DOHH2 (cell line): ENCODE data around the gene TDRD15.

Source experiments
- H3F3A ChIP-seq: fragments of 200-600 bp; sonication (generic), shearing (Covaris generic); 2 replicates; pipeline ENCODE4 v1.6.0; 2016; ENCODE audit warnings: antibody characterized with exemption, mild to moderate bottlenecking; ENCODE audit not compliant: control insufficient read depth, insufficient read depth
- H3K27ac ChIP-seq: fragments of 200-600 bp; sonication (generic); 2 replicates; pipeline ENCODE4 v1.5.1; 2014; ENCODE audit warnings: low read depth, mild to moderate bottlenecking, low read length, moderate library complexity
- H3K27me3 ChIP-seq: fragments of 200-600 bp; sonication (generic); 2 replicates; pipeline ENCODE4 v1.6.1; 2014; ENCODE audit warnings: mild to moderate bottlenecking, low read length, mixed read lengths; ENCODE audit not compliant: control insufficient read depth
- H3K36me3 ChIP-seq: fragments of 200-600 bp; sonication (generic); 2 replicates; pipeline ENCODE4 v1.6.1; 2014; ENCODE audit warnings: mild to moderate bottlenecking, low read length, moderate library complexity, mixed read lengths; ENCODE audit not compliant: control insufficient read depth
- H3K4me1 ChIP-seq: fragments of 200-600 bp; sonication (generic); 2 replicates; pipeline ENCODE4 v1.6.1; 2014; ENCODE audit warnings: mild to moderate bottlenecking, low read length, mixed read lengths; ENCODE audit not compliant: control insufficient read depth
- H3K4me2 ChIP-seq: fragments of 200-600 bp; sonication (generic); 2 replicates; pipeline ENCODE4 v1.6.0; 2014; ENCODE audit warnings: mild to moderate bottlenecking, low read length, moderate library complexity
- H3K4me3 ChIP-seq: fragments of 200-600 bp; sonication (generic); 2 replicates; pipeline ENCODE4 v1.5.1; 2014; ENCODE audit warnings: mild to moderate bottlenecking, low read length, mixed read lengths
- H3K79me2 ChIP-seq: fragments of 200-600 bp; sonication (generic); 2 replicates; pipeline ENCODE4 v1.6.1; 2014; ENCODE audit warnings: mild to moderate bottlenecking, low read length, mixed read lengths; ENCODE audit not compliant: control insufficient read depth
- H3K9me2 ChIP-seq: fragments of 200-600 bp; sonication (generic); replicated peaks from 2 replicates; pipeline ENCODE4 v1.6.1; 2014; ENCODE audit warnings: mild to moderate bottlenecking, low read length, mixed read lengths; ENCODE audit not compliant: control insufficient read depth
- H3K9me3 ChIP-seq: fragments of 200-600 bp; sonication (generic); 2 replicates; pipeline ENCODE4 v1.6.1; 2014; ENCODE audit warnings: antibody characterized with exemption, low read length, mixed read lengths; ENCODE audit not compliant: control insufficient read depth, insufficient read depth
- H4K20me1 ChIP-seq: fragments of 200-600 bp; sonication (generic); 2 replicates; pipeline ENCODE4 v1.6.0; 2014; ENCODE audit warnings: low read depth, mild to moderate bottlenecking, antibody characterized with exemption, low read length, moderate library complexity; ENCODE audit not compliant: control insufficient read depth, insufficient read depth
- CTCF ChIP-seq: fragments of 200-600 bp; sonication (generic); IDR thresholded peaks from one replicate; pipeline ENCODE4 v1.5.1; 2014; ENCODE audit warnings: antibody characterized with exemption, mild to moderate bottlenecking, low read depth, low read length; ENCODE audit not compliant: poor library complexity, severe bottlenecking
- EZH2phosphoT487 ChIP-seq: fragments of 200-600 bp; sonication (generic); IDR thresholded peaks from 2 replicates; pipeline ENCODE4 v1.6.1; 2017; ENCODE audit warnings: borderline replicate concordance, mild to moderate bottlenecking, antibody characterized with exemption, low read length, moderate library complexity, mixed read lengths

Gene TDRD15

GRCh38 chr2:21123473-21124393, at the start of gene TDRD15:
Gene TDRD15, plus strand, starts transcription at chr2:21123968. Its CDS starts 13,500 bp downstream, at chr2:21137468.
- H3K79me2 ChIP-seq: no peaks in the 10 kb centered on the region
- no peak within 1 kb of the TSS for H3K4me2 ChIP-seq
- no peak within 1 kb of the TSS for H3K27ac ChIP-seq
- no peaks in the 10 kb centered on the region for H3K36me3 ChIP-seq
- no peak for TF ChIP-seq EZH2phosphoT487
- no peak for TF ChIP-seq CTCF
- H3K9me2 ChIP-seq: no peaks in the 10 kb centered on the region
- H4K20me1 ChIP-seq: no peaks in the 10 kb centered on the region
- H3K4me3 ChIP-seq: no peak within 1 kb of the TSS
- H3K27me3 ChIP-seq: no peaks in the 10 kb centered on the region; the same call in 1 of the 2 replicates
- no peaks in the 10 kb centered on the region for H3K4me1 ChIP-seq
- no peaks in the 10 kb centered on the region for H3K9me3 ChIP-seq
- no peaks in the 10 kb centered on the region for H3F3A ChIP-seq

DNA sequence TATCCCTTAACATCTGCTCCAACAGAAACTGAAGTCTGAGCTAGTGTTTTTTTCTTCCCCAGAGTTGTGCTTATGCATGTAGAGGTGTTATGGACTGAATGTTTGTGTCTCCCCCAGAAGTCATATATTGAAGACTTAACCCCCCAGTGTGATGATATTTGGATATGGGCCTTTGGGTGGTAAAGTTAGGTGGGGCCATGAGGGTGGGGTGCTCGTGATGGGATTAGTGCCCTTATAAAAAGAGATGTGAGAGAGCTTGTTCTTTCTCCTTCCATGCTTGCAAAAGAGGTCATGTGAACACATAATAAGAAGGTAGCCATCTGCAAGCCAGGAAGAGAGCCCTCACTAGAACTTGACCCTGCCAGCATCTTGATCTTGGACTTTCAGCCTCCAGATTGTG, 45.5 kb upstream of the TDRD15 start:
- Histone ChIP-seq H3K4me1 (no peaks in the 10 kb centered on the region), H3K27ac (no peak overlapping the region), H3K4me3 (no peak overlapping the region), H3K4me2 (no peak overlapping the region), H3K79me2 (no peaks in the 10 kb centered on the region), H3K36me3 (no peaks in the 10 kb centered on the region), H4K20me1 (no peaks in the 10 kb centered on the region), H3F3A (no peaks in the 10 kb centered on the region), H3K9me3 (no peaks in the 10 kb centered on the region; the same call in 1 of the 2 replicates), H3K27me3 (no peaks in the 10 kb centered on the region), H3K9me2 (no peaks in the 10 kb centered on the region)
- TF ChIP-seq CTCF (no peak), EZH2phosphoT487 (no peak)

DNA sequence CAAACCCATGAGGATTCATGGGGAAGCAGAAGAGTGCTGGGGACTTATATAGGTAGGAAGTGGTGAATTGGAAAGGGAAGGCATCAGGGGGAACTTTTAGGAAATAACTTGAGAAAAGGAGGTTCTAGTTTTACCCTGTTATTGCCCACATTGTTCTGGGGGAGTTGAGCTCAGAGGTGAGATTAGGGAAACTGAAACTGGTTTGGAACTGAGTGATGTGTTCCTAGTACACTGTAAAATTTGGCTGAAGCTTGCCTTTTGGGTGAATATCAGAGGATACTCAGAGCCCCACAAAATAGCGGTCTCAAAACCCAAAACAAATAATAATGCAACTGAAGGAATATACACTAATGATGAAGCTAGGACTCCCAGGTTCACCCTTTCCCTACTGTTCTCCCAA, 40.3 kb upstream of the TDRD15 start:
- Histone ChIP-seq H4K20me1 (no peaks in the 10 kb centered on the region), H3K27ac (no peak overlapping the region), H3F3A (no peaks in the 10 kb centered on the region), H3K4me2 (no peak overlapping the region), H3K79me2 (no peaks in the 10 kb centered on the region), H3K27me3 (no peaks in the 10 kb centered on the region), H3K4me1 (no peaks in the 10 kb centered on the region), H3K9me3 (no peaks in the 10 kb centered on the region; the same call in 1 of the 2 replicates), H3K36me3 (no peaks in the 10 kb centered on the region), H3K4me3 (no peak overlapping the region), H3K9me2 (no peaks in the 10 kb centered on the region)
- no peak for TF ChIP-seq CTCF
- no peak for TF ChIP-seq EZH2phosphoT487
